ENCODE results near the gene ZNF775.

DNA sequence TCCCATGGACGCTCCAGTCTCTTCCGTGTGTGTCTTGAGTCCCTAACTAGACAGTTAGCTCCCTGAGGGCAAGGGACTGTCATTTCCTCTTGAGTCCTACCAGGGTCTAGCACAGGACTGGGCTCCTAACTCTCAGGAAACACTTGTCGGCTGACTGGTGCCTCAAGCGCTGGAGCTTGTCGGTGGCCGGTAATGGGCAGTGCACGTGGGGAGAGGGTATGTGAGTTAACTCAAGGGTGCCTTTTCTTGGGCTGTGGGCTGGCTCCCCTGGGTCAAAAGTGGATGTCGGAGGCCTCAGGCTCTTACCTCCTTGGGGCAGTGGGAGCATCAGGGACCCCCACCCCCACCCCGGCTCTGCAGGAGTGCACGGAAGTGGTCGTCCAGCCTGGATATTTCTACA lies 32.9 kb downstream of the ZNF775 start:
- TF ChIP-seq EZH2phosphoT487 (IDR thresholded peaks at IDR 0.05; ENCODE audit: insufficient read depth, low read depth): no peak
- TF ChIP-seq EZH2 (IDR thresholded peaks at IDR 0.05; ENCODE audit: insufficient read depth, poor library complexity, severe bottlenecking): no peak
